GM10248 (cell line): ENCODE measurements around the gene NOTCH3.

Experiments used
- CTCF ChIA-PET: fragments of 300-600 bp; sonication (Branson Sonifier 250); formaldehyde crosslinking; extraction: SDS; loops from one replicate; lab custom pipeline; 2021; ENCODE audit warnings: antibody characterized with exemption; lab: Yijun Ruan, JAX
- POLR2A ChIA-PET: fragments of 350-650 bp; sonication (Branson Sonifier 250); formaldehyde crosslinking; extraction: SDS; loops from one replicate; lab custom pipeline; 2020; ENCODE audit warnings: antibody characterized with exemption; lab: Yijun Ruan, JAX
- DNase-seq: peaks from one replicate; pipeline ENCODE4 v3.0.0; 2012; ENCODE audit errors: extremely low spot score
- CTCF ChIP-seq: IDR thresholded peaks from 2 replicates; pipeline ENCODE4 v1.5.1; 2012; ENCODE audit warnings: mild to moderate bottlenecking, low read depth; ENCODE audit errors: extremely low read depth, missing control alignments, control extremely low read depth

NOTCH3 gene

GRCh38 chr19:15241259-15241910 lies 40.6 kb upstream of the NOTCH3 start:
- no peak for DNase-seq

GRCh38 chr19:15240515-15240914 lies 39.7 kb upstream of the NOTCH3 start:
- ChIA-PET CTCF (interaction anchor here (0.9 kb wide), 1 partner anchor 15 kb away, joined by 4 read pairs; no protein-coding TSS in a partner anchor), POLR2A (no interaction called here)
- no peak for DNase-seq
- TF ChIP-seq CTCF = no peak

More at GRCh38 chr19:15241259-15241910, 40.6 kb upstream of the NOTCH3 start:
- POLR2A ChIA-PET = no interaction called here
- no peak for TF ChIP-seq CTCF
- CTCF ChIA-PET = no interaction called here

- TF ChIP-seq CTCF = no peak
- DNase-seq = no peak
- CTCF ChIA-PET = interaction anchor here (0.9 kb wide), 1 partner anchor 14 kb away, joined by 4 read pairs; no protein-coding TSS in a partner anchor
- POLR2A ChIA-PET = interaction anchor here (0.6 kb wide), 1 partner anchor 31 kb away, joined by 3 read pairs; no protein-coding TSS in a partner anchor
Measured at GRCh38 chr19:15239337-15239949, 38.6 kb upstream of the NOTCH3 start.

GRCh38 chr19:15238639-15239155 lies 37.9 kb upstream of the NOTCH3 start:
- ChIA-PET POLR2A (interaction anchor here (0.6 kb wide), 1 partner anchor 30 kb away, joined by 3 read pairs; no protein-coding TSS in a partner anchor), CTCF (no interaction called here)
- DNase-seq = no peak
- no peak for TF ChIP-seq CTCF

- DNase-seq = no peak
- POLR2A ChIA-PET = interaction anchor here (0.6 kb wide), 1 partner anchor 871 kb away, joined by 3 read pairs; no protein-coding TSS in a partner anchor
- CTCF ChIA-PET = no interaction called here
Measured at GRCh38 chr19:15237759-15238638, 37.2 kb upstream of the NOTCH3 start.

More at GRCh38 chr19:15237759-15238638, 37.2 kb upstream of the NOTCH3 start:
- no peak for TF ChIP-seq CTCF
